NCI-H128 (cell line): ENCODE data around the gene P2RY14.

Experiments used
- DNase-seq: peaks from one replicate; lab custom pipeline; 2025; ENCODE audit not compliant: unreplicated experiment; lab: John Stamatoyannopoulos, UW

The P2RY14 gene

DNA sequence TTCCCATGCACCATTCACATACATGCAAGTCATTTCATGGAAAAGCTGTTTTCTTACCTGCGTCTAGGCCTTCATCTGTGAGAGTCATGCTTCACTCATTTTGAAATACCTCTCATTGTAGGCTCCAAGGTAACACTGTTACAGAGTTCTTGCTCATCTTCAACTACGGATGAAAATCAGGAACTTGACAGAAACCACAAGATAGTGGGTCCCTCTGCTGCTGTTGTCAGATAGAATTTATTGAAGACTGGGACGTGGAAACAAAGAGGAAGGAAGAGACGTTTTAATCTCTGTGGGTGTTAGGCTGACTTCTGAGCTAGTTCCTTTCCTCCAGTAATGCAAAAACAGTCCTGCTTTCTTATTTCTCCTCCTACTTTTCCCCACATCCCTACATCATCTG lies at the start of gene P2RY14:
P2RY14 (minus strand) TSS at position 313 of the 400 bp plus-strand sequence. CDS start 64,226 bp downstream, outside the sequence.
- no peak for DNase-seq

DNA sequence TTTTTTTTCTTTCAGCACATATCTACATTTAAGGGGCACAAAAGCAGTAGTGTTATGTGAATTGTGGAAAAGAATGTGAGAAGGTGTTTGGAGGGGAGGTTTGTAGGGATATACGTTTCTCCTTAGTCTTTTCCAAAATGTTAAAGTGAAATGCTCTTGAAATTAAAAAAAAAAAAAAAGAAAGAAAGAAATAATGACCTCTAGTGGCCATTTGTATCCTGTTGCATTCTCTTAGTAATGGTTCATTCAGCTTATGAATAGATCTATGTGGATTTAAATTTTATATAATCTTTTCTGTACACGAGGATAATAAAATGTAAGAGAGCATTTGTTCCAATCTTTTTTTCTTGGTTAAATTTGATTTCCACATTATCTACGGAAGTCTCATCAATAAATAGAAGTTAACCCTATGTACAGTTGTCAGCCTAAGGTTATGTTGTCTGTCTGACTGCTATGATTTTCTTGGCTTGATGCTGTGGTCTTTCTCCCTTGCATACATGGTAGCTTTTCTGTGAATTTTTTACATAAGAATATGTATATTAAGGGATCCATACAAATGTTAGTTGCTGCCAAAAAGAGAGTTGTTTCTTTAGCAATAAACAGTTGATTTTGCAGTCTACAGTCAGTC lies 49.3 kb upstream of the P2RY14 start:
- DNase-seq, result no peak

DNA sequence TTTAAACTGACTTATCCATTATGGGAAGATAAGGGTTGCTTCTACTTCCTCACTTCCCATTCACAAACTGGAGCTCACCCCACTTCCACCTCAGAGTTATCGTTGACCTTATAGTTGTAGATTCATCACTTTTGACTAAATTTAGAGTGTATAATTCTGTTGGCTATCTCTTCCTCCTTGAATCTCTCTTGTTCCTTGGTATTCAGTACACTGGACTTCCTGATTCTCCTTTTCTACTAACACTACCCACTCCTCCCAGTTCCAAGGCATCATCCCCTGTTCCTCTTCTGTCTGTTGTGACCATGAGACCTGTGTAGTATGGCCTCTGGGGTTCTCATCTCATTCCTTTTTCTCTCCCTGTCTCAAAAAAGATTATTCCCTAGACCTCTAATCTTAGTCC lies 44.2 kb upstream of the P2RY14 start:
- DNase-seq, result no peak

DNA sequence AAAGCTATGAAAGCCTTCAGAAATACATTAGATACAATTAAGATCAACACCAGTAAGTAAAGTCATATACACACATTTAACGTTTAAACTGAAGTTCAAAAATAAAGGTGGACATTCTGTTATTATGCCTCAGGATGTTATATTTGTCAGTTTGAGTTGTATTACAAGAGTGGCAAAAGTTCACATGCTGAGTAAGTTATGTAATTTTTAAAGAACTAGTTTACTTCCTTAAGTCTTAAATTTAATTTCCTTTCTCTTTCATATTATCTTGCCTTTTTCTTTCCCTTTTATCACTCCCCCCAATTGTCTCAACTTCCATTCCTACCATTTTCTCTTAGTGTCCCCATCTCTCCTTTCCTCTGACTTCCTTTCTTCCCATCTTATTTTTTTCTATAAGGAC lies 43.2 kb upstream of the P2RY14 start:
- no peak for DNase-seq

DNA sequence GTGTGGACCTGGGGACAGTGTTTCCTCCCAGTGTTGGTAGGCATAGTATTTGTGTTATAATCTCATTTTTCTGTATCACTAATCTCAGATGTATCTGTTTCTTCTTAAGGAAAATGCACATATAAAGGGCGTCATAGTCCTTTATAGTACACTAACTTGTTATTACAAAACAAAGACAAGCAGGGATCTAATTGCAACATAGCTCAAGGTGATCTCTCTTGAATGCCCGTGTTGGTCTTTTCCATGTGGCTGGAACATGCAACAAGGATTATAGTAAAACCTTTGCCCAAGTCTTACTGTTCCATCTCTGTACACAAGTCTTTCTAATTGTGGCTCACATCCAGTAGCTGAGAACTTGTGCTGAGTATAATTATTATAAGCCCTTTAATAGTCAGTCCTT lies 41.8 kb upstream of the P2RY14 start:
- no peak for DNase-seq

DNA sequence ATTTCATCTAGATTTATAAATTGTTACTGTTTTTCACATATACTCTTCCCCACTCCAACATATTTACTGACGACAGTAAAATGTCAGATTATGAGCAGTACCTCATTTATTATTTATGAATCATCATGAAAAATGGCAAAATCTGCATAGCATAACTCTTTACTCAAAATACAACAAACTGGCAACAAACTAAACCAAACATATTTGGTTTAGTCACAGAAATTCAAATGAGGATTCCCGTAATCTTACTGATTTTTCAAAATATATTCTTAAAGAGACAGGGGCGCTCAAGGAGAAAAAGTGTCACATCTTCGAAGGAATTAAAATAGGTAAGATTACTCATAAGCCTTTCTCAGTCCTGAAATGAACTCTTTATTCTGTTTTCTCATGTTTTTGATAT lies 41.3 kb upstream of the P2RY14 start:
- no peak for DNase-seq

DNA sequence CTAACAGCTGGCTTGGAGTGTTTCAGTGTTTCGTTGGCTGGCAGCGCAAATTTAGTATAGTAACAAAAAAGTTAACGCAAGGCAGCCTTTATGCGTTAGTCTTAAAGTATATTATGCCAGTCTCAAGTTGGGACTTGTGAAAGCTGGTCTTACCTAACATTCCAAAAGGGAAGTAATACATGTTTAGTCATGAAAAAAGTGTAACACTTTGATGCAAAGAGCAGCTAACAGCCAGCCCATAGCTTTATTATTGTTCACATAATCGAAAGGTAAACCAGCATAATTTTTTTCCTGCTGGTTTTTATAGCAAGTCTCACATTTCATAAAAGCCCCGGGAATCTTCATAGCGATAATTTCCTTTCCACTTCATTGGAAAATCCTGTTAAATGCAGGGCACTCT lies 40.6 kb upstream of the P2RY14 start:
- no peak for DNase-seq

DNA sequence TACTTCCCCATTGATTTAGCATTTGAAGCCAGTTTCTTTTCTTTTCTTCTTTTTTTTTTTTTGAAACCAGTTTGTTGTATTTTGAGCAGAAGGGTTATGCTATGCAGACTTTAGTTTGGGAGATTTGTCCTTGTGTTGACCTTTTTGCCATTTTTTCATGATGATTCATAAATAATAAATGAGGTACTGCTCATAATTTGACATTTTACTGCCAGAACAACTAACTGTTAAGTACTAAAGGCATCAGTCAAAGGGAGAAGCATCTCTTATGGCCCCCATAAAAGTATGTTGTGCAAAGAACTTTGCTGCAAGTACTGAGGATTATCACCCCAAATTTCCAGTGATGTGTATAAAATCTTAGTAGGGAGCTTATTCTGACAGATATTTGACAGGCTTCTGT lies 40.0 kb upstream of the P2RY14 start:
- no peak for DNase-seq

DNA sequence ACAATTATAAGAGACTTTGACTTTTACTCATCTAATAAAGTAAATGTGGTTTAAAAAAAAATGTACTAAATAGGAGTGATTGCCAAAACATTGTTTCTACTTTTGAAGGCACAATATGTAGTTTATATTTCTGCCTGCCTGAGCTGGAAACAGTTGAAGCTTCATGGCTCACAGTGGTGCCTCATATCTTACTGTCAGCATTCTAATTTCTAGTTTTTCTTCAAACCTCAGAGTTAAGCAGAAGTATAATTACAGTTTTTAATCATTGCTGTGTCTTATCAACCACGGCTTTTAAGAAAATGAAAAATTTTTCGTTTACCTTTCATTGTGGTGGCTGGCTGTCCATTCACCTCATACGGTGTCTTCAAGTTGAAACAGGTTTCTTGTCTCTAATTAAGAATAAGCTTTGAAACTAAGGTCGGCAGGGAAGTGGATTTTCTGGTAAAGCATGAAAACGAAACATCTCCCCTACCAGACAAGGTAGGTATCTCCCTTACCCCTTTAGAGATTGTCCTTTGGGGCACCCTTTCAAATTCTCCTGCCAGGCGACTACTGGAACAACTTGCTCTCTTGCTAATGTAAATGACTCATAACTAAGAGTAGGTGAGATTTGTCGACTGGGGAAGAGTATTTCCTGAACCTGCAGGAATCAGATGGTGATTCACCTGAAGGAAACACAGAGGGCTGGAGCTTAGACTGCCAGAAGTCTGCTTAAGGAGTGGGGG lies 38.1 kb upstream of the P2RY14 start, which contains the start of gene GPR87:
GPR87 (minus strand) TSS at position 554 of the 725 bp plus-strand sequence. CDS start 16,720 bp downstream, outside the sequence.
- no peak for DNase-seq

DNA sequence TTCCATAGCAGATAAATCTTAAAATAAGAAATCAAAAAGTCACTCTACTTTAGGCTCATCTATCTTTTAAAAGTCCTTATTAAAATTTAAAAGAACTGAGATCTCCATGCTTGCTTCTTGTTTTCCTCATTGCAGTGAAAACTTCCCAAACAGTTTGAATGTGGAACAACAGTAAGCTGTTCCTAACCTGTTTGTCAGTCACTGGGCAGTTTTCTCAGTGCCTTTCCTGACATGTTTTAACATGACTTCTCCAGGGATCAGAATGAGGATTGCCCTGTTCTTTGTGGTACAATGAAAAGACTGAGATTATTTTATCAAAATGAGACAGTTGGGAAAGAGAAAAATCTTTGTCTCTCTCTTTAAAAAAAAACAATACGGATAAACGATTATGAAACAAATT lies 37.5 kb upstream of the P2RY14 start:
- no peak for DNase-seq

DNA sequence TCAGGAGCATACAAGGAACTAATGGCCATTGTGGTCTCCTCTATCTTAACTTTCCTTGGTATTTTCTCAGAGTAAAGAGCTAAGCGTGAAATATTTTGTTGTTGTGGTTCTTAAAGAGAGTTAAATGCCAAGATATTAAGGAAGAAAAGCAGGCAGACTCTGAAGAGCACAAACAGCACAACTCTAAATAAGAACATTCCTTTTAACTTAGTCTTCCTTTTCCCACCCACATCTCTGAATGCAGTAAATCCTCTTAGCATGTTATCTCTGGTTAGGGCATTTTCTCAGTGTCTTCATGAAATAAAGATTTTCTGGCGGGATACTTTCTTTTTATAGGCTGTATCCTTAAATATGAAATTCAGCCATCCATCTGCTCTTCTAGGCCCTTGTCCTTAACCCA lies 36.8 kb upstream of the P2RY14 start:
- no peak for DNase-seq

DNA sequence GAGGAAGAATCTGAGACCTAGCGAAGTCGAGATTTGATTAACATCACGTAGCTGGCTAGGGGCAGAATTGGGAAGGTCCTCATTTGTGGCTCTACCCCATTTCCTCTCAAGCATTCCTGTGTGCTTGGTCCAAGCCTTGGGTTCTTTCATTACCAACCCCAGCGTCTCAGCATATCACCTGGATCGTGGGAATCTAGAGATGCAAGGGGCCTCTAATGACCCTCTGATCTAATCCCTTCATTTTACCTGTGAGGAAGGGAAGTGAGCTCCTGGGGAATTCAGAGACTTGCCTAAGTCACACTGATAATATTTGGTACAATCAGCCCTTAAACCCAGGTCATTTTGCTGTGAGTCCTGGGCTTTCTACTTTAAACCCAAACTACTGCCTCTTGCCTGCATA lies 36.3 kb upstream of the P2RY14 start:
- DNase-seq, result no peak

DNA sequence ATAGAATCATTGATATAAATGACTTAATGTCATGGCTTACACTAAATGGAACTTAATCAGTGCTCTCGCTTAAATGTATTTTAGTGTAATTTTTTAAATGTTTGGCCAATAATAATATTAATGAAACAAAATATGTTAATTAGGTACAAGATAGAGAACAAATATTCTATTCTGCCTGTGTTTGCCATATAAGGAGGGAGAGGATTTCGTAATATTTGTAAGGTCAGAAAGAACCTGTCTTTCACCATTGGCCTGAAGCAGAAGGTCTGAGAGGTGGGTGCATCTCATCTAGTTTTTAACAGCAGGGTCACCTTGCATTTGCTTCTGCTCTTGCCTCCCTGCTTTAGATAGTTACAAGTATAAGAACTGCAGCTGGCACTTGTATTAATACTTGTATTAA lies 35.8 kb upstream of the P2RY14 start:
- no peak for DNase-seq

DNA sequence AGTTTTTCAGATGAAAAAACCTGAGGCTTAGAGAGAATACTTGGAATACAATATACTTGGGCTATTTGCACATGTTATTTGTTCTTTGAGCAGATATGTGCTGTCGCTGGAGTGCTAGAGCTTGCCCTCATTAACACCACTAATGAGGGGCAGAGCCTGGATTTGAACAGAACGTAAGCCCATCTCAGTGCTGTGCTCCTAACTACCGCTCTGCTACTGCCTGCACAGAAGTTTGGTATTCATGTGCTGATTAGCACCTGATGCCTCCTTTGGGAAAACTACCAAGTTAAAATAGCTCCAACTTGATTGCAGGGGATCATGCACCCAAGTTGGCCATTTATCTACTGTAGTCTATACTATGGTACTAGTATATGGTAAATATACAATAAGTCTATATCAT lies 34.6 kb upstream of the P2RY14 start:
- DNase-seq, result no peak

DNA sequence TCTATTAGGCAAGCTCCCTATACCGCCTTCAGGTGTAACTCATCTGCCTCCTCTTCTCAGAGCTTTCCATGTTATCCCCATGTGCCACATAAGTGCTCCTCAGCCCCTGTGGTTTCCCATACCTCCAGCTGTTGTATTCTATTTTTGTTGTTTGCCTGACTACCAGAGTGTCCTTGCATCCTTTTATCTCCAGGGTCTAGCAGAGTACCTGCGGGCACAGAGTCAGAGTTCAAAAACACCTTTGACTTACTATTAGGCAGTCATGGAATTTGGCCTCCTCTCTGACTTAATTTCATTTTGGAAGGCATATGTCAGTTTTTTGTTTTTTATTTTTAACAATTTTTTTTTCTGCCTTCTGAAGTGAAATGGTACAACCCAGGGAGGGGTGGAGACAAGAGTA lies 31.2 kb upstream of the P2RY14 start:
- no peak for DNase-seq

DNA sequence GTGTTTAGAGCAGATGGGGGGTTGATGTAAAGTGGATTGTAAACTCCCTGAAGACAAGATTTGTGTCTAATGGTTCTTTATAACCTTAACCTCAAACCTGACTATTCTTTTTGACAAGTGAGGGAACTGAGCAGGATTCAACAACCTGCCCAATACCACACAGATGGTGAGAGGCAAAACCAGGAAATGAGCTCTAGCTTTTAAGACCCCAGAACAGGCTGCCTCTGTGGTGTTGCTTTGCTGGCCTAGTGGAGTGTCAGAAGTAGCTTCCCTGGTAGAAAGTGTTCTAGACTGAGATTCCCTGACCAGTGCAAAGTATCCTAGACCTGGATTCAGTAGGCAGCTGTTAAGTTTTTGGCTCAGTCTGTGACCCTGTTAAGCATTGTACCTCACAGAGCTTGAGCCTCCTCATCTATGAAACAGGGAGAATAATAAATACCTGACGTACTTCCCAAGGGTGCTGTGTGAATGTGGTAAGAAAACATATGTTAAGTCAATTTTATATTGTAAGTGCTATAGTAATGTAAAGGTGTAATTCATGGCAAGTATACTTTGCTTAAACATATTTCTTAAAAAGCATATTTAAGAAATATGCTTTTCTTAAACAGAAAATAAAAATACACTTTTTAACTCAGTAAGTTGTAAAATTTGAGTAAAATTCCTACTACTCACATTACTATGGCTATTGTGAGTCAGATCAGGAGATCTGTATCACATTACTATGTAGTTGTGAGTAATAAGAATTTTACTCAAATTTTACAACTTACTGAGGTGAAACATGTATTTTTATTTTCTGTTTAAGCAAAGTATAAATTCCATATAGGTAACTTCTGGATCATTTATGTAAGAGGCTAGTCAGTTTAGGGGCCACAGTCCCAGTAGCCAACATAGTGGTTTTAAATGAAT lies 29.5 kb upstream of the P2RY14 start:
- DNase-seq, result no peak

DNA sequence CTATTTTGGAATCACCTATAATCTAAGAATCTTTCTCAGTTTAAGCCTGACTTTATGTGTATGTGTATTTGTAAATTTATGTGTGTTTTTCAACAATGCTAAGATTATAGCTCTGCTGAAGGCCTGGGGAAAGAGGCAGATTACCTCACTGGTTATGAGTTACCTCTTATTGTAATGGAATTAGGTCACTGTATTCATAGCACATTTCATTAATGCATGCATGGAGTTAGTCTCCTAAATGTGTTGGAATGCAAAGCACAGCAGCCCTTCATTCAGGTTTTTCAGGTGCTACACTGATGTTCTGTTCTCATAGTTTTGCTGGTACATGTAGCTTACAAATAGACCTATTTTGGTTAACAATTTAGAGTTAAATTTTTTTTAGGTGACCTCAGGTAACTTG lies 28.8 kb upstream of the P2RY14 start:
- DNase-seq, result no peak

DNA sequence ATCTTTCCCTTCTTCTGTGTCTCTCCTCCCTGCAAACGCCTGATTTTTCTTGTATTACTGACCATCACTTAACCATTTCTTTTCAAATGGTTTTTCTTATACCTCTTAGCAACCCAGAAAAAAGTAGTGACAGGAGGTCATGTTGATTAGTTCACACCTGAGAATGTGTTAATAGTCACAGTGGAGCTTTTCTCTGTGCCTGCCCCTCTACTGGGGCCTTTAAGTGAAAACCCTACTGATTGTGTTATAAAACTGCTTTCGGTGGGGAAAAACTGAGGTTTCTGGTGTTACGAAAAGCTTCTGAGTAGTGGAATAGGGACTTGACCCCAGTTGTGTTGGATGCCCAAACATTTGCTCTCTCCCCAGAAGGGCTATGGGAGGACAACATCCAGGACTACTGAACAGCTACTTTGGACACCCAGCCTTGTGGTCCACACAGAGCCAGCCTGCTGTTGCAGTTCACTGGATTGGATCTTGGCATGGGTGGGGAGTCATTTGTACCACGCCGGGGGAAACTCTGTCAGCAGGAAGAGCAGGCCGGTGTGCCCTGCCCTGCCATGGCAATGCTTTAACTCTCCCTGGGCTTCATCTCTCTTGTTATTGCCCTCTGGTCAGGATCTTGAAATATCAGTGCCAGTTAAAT lies 27.9 kb upstream of the P2RY14 start:
- no peak for DNase-seq

DNA sequence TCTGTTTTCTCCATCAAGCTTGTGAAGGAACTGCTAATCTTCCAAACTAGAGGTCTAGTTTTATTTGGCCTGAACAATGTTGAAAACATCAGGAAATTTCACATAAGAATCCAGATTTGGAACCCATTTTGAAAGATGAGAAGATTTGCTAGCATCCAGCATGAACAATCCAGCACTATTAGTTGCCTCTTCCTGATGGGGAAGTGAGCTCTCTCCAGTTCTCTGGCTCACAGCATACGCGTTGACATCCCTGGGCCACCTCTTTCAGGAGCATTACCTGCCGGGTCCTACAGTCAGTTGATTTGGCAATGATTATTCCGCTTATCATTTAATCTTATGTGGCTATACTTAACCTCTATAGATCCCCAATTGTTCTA lies 27.4 kb upstream of the P2RY14 start:
- no peak for DNase-seq

DNA sequence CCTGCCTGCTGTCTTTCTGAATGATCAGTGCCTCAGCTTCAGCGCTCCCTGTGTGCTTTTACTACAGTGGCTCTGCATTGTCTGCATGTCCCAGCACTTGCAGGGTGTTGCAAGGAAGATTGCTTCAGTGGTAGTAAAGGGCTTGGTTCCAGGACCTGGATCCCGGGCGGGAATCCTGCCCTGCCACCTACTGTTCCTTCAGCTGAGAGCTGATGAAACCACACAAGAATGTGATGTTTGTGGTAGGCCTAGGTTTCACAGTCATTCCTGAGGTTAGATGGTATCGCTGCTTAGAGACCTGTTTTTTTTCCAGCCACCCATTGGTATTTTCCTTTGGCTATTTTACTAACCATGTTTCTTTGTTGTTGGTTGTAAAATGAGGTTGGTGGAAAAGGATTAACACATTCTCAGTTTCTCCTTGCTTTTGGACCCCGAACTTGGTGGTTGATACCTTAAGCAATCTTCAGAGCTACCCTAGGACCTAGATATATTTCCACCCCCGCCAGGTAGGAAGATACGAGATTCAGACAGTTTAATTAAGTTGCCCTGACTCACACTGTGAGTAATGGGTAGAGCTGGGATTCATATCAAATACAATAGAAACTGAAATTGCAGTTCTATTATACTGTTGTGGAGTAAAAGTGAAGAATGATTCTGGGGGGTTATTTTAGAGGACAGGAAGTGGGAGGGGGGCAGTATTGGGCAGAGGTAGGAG lies 26.9 kb upstream of the P2RY14 start:
- DNase-seq, result no peak

DNA sequence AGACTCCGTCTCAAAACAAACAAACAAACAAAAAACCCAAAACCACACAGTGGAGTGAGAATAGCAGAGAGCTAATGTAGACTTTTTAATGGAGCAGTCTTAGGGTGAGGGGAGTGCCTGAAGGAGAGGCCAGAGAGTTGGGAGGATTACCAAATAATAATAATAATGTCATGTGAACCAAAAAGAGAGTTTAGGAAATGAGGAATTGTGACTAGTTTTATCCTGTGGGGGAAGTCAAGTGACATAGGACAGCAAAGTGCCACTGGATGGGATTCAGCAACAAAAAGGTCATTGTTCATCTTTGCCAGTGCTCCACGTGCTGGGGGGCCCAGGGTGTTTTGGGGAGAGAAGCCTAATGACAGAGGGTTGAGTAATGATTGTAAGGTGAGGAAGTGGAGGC lies 25.4 kb upstream of the P2RY14 start:
- no peak for DNase-seq
